Tibial nerve (tissue), 4 donors: ENCODE measurements around the gene SYNGAP1. TPM values are rescaled to one million over a fixed set of nuclear protein-coding genes. Genes with fewer than 3 reads are reported as not detected.
A peak's percentile ranks its signal among the peaks of the same experiment; 100 is the strongest.

Source experiments
- DNase-seq, 2 donors: peaks; one replicate each; pipeline ENCODE4 v3.0.0-alpha.2; 2019; ENCODE audit warnings: low spot score in 2 of 2
- H3K27ac ChIP-seq, 4 donors: fragments of 200-600 bp; sonication (generic) in 3 of 4; one replicate each; pipeline ENCODE4 v1.5.1; 2017 to 2019; ENCODE audit warnings: mild to moderate bottlenecking in 1 of 4
- H3K27me3 ChIP-seq, 2 donors: fragments of 200-600 bp; sonication (generic) in 1 of 2; one replicate each; pipeline versions ENCODE4 v1.5.1 to v1.6.0; 2017 to 2019
- H3K36me3 ChIP-seq, 3 donors: fragments of 200-600 bp; sonication (generic); one replicate each; pipeline ENCODE4 v1.5.1; 2018 to 2019
- H3K4me1 ChIP-seq, 4 donors: fragments of 200-600 bp; sonication (generic) in 3 of 4; one replicate each; pipeline ENCODE4 v1.5.1; 2017 to 2019
- H3K4me3 ChIP-seq, 4 donors: fragments of 200-600 bp; sonication (generic) in 3 of 4; one replicate each; pipeline ENCODE4 v1.5.1; 2017 to 2019; ENCODE audit warnings: mild to moderate bottlenecking in 1 of 4, moderate library complexity in 1 of 4
- H3K9me3 ChIP-seq, 4 donors: fragments of 200-600 bp; sonication (generic) in 3 of 4; one replicate each; pipeline ENCODE4 v1.5.1; 2017 to 2019
- CTCF ChIP-seq, 5 experiments: fragments of 200-600 bp in 3 of 5; fragments of 450-650 bp in 2 of 5; sonication (generic) in 3 of 5; IDR thresholded peaks; one replicate each; pipeline ENCODE4 v1.5.1; 2016 to 2019; ENCODE audit warnings: antibody characterized with exemption in 5 of 5, mild to moderate bottlenecking in 3 of 5, moderate library complexity in 2 of 5
- EP300 ChIP-seq, 2 donors: sonication (generic); formaldehyde crosslinking; IDR thresholded peaks; one replicate each; pipeline ENCODE4 v1.6.1; 2017; ENCODE audit warnings: antibody characterized with exemption in 2 of 2, mild to moderate bottlenecking in 1 of 2
- POLR2A ChIP-seq, 2 donors: fragments of 450-650 bp; IDR thresholded peaks; one replicate each; pipeline ENCODE4 v1.6.1; 2017; ENCODE audit warnings: antibody characterized with exemption in 2 of 2, mild to moderate bottlenecking in 2 of 2, moderate library complexity in 2 of 2
- WGBS, 2 donors: methylation state at CpG; one replicate each; pipeline ENCODE4 v1.1.5; 2018; 5-methylcytosine and 5-hydroxymethylcytosine counted together
- total RNA-seq, 4 donors: library from RNA; depleted of rRNA; stranded (reverse); fragments of >200 nt; gene quantifications; one replicate each; pipeline ENCODE4 v1.1.0, GENCODE V29; 2016

SYNGAP1 gene
- total RNA-seq, 4 donors from 2014 or later = 13.0 to 29.7 (median 19.2) TPM

GRCh38 chr6:33411632-33412005, 8.2 kb upstream of the SYNGAP1 start:
- H3K27ac ChIP-seq = peak overlapping the region; percentile 94 to 100 (median 100)
- no peak for TF ChIP-seq EP300 (IDR thresholded peaks at IDR 0.05)
- no peak for TF ChIP-seq CTCF (IDR thresholded peaks at IDR 0.05)
- TF ChIP-seq POLR2A (IDR thresholded peaks at IDR 0.05) = no peak

DNA sequence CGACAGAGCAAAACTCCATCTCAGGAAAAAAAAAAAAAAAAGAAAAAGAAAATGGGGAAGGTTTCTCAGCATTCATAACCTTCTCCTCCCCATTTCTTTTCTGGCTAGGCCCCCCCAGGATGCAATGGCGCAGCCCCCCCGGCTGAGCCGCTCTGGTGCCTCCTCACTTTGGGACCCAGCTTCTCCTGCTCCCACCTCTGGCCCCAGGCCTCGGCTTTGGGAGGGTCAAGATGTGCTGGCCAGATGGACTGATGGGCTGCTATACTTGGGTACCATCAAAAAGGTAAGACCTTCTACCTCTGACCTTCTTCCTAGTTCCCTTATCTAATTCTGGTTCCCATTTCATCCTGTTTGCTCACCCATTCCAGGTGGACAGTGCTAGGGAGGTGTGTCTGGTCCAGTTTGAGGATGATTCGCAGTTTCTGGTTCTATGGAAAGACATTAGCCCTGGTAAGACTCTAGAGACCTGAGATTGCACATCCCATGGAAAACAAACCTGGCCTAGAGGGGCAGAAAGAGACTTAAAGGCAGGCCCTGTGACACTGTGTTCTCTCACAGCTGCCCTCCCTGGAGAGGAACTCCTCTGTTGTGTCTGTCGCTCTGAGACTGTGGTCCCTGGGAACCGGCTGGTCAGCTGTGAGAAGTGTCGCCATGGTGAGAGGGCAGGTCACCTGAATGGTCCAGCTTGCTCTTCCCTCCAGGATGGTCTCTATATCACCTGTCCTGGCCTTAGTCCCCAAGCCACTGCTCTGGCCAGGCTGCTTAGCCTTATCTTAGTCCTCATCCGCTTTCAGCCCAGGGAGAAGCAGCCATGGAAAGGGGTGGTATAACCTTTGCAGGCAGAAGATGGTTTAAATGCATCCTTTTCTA, 7.5 kb upstream of the SYNGAP1 start:
- DNase-seq = no peak
- 83 to 88% methylated on average over 10 of the region's 10 CpGs for WGBS, 2 donors
- Histone ChIP-seq H3K27ac (peak overlapping the region; percentile 94 to 100 (median 100)), H3K36me3 (peaks cover 0 to 44% (median 16%) of the 10 kb centered on the region in 3 donors), H3K9me3 (no peaks in the 10 kb centered on the region), H3K27me3 (no peaks in the 10 kb centered on the region), H3K4me3 (peak overlapping the region; percentile 69 to 100 (median 100)), H3K4me1 (peaks cover 0 to 66% (median 24%) of the 10 kb centered on the region in 4 donors)
- TF ChIP-seq EP300 (IDR thresholded peaks at IDR 0.05) = no peak
- no peak for TF ChIP-seq CTCF (IDR thresholded peaks at IDR 0.05)

More at GRCh38 chr6:33411632-33412005, 8.2 kb upstream of the SYNGAP1 start:
- H3K9me3 ChIP-seq = no peaks in the 10 kb centered on the region
- DNase-seq = no peak
- H3K4me3 ChIP-seq = peak overlapping the region; percentile 69 to 100 (median 100)
- 37% methylated on average over 6 of the region's 6 CpGs for WGBS, 2 donors
- H3K4me1 ChIP-seq = peaks cover 0 to 58% (median 18%) of the 10 kb centered on the region in 4 donors
- H3K27me3 ChIP-seq = no peaks in the 10 kb centered on the region
- peaks cover 0 to 44% (median 16%) of the 10 kb centered on the region in 3 donors for H3K36me3 ChIP-seq

DNA sequence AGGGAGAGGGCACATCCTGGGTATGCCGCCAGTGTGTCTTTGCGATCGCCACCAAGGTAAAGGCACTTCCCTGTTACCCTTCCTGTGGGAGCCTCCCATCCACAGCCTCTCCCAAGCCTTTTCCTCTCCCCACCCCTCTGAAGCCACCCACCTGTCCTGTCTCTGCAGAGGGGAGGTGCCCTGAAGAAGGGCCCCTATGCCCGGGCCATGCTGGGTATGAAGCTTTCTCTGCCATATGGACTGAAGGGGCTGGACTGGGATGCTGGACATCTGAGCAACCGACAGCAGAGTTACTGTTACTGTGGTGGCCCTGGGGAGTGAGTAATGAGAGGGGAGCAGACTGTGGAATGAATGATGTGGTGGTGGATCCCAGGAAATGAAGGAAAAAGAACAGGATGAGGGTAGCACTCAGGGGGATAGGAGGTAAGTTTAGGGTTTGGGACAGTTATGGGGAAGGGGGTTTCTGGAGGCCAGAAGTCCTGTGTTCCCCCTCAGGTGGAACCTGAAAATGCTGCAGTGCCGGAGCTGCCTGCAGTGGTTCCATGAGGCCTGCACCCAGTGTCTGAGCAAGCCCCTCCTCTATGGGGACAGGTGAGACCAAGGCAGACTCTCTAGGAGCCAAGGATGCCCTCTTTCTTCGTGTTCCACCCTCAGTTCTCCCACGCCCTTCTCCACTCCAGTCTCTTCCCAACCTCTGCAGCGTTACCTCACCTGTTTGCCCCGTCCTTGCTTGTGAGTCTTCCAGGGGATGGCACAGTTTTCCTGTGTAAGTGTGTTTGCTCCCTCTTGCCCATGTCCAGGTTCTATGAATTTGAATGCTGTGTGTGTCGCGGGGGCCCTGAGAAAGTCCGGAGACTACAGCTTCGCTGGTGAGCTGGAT, 6.4 kb upstream of the SYNGAP1 start:
- Histone ChIP-seq H3K27me3 (no peaks in the 10 kb centered on the region), H3K9me3 (no peaks in the 10 kb centered on the region), H3K36me3 (peaks cover 0 to 44% (median 16%) of the 10 kb centered on the region in 3 donors), H3K4me1 (peaks cover 0 to 69% (median 26%) of the 10 kb centered on the region in 4 donors), H3K4me3 (no peak overlapping the region), H3K27ac (peak overlapping the region in 1 of 4 donors; percentile 100)
- WGBS, 2 donors = 81 to 87% methylated on average over 14 of the region's 14 CpGs
- TF ChIP-seq POLR2A (IDR thresholded peaks at IDR 0.05) = no peak
- TF ChIP-seq CTCF (IDR thresholded peaks at IDR 0.05) = no peak
- TF ChIP-seq EP300 (IDR thresholded peaks at IDR 0.05) = no peak
- DNase-seq = no peak

DNA sequence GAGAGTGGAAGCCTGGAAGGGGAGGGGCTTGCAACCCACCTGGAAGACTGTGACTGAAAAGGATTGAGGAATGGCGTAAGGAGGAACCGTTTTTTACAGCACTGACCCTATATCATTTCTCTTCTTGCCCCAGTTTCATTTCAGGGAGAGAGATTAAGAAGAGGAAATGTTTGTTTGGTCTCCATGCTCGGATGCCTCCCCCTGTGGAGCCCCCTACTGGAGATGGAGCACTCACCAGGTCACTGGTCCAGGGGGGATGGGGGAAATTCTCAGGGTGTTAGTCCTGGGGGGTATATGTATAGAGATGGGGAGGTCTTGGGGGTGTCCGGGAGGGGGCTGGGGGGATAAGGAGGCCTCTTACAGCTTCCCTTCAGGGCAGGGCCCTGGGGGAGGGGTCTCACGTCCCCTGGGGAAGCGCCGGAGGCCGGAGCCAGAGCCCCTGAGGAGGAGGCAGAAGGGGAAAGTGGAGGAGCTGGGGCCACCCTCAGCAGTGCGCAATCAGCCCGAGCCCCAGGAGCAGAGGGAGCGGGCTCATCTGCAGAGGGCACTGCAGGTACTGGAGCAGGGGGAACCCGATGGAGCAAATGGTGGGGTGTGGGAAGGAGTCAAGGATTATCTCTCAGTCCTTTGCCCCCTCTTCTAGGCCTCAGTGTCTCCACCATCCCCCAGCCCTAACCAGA, 5.1 kb upstream of the SYNGAP1 start:
- 65 to 67% methylated on average over 12 of the region's 12 CpGs for WGBS, 2 donors
- TF ChIP-seq CTCF (IDR thresholded peaks at IDR 0.05) = peak in 1 of 5 experiments; percentile 13
- TF ChIP-seq EP300 (IDR thresholded peaks at IDR 0.05) = no peak
- Histone ChIP-seq H3K36me3 (peaks cover 0 to 44% (median 16%) of the 10 kb centered on the region in 3 donors), H3K27me3 (no peaks in the 10 kb centered on the region), H3K27ac (peak overlapping the region in 1 of 4 donors; percentile 50), H3K4me3 (no peak overlapping the region), H3K4me1 (peaks cover 0 to 74% (median 32%) of the 10 kb centered on the region in 4 donors), H3K9me3 (no peaks in the 10 kb centered on the region)
- DNase-seq = no peak
